HG02763 (cell line): ENCODE data around the gene TECPR2.
"Not testable (repeated sequence)": the region's sequence is repeated elsewhere in the genome, so short reads cannot be mapped to it uniquely, and the experiment has no call there.

Experiments used
- ATAC-seq: cut with Tn5 transposase; IDR thresholded peaks from one replicate; pipeline ENCODE4 v1.9.1; 2021; ENCODE audit warnings: mild to moderate bottlenecking, moderate library complexity; ENCODE audit not compliant: unreplicated experiment

TECPR2 gene

DNA sequence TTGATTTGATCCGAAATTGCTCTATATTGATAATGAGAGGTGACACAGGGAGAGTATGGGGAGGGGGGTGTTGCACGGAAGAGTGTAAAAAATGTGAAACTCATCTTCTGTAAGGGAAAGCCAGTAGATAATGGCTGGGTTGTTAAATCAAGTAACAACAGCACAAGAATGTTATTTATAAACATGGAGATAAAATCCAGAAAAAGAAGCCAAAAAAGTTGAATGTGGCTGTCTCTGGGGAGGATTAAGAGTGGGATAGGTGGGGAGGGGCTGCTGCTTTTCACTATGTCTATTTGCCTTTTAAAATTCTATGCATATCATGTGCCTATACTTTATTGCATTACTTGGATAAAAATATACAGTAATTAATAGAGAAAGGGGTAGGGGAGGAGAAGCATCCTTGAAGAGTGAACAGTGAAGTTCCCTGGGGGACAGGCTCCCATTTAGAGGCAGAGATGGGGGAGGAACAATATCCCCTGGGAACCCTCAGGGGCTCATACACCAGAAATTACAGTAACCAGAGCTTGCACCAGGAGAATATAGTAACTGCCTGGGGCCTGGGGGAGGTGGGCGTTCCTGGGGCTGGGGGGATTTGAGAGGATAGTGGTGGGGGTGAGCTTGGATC lies 186.0 kb downstream of the TECPR2 start:
- no peak for ATAC-seq

DNA sequence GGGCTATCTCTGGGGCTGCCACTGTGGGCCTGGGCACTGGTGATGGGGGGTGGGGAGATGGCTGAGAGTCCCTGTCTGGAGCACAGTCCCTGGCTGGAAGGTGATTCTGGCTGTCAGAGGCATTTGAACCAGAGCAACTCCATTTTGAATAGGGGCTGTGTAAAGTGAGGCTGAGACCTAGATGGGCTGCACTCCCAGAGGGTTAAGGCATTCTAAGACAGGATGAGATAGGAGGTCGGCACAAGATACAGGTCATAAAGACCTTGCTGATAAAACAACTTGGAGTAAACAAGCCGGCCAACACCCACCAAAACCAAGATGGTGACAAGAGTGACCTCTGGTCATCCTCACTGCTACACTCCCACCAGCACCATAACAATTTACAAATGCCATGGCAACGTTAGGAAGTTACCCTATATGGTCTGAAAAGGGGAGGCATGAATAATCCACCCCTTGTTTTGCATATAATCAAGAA lies 188.2 kb downstream of the TECPR2 start:
- ATAC-seq = not testable (repeated sequence)
